IPS DF 6.9 (cell line): ENCODE measurements around the gene KRTAP9-4.
"Not testable (repeated sequence)": the region's sequence is repeated elsewhere in the genome, so short reads cannot be mapped to it uniquely, and the experiment has no call there.

Experiments
- DNase-seq: peaks from one replicate; pipeline ENCODE4 v3.0.0-alpha.2; 2013; ENCODE audit warnings: low read depth, low spot score
- H3K27ac ChIP-seq: one replicate; pipeline ENCODE4 v1.5.1; 2013; ENCODE audit warnings: low read length, control low read depth
- H3K27me3 ChIP-seq: 2 replicates; pipeline ENCODE4 v1.6.1; 2013; ENCODE audit warnings: mild to moderate bottlenecking, low read length; ENCODE audit not compliant: control insufficient read depth, insufficient read depth
- H3K36me3 ChIP-seq: 2 replicates; pipeline ENCODE4 v1.6.1; 2013; ENCODE audit warnings: low read length; ENCODE audit not compliant: control insufficient read depth, insufficient read depth
- H3K4me1 ChIP-seq: 2 replicates; pipeline ENCODE4 v1.6.1; 2013; ENCODE audit warnings: low read length; ENCODE audit not compliant: control insufficient read depth, insufficient read depth
- H3K4me3 ChIP-seq: 2 replicates; pipeline ENCODE4 v1.5.1; 2013; ENCODE audit warnings: mild to moderate bottlenecking, low read length
- H3K9me3 ChIP-seq: 2 replicates; pipeline ENCODE4 v1.6.1; 2013; ENCODE audit warnings: low read length, inconsistent platforms; ENCODE audit not compliant: control insufficient read depth, insufficient read depth
- WGBS: extraction: QIAGEN DNeasy Blood & Tissue Kit; methylation state at CpG from one replicate; pipeline ENCODE4 v1.1.7; 2013; ENCODE audit warnings: mixed read lengths, missing lambda C conversion rate; ENCODE audit not compliant: insufficient read length, insufficient coverage; 5-methylcytosine and 5-hydroxymethylcytosine counted together

Gene KRTAP9-4

GRCh38 chr17:41237116-41237515, 12.4 kb upstream of the KRTAP9-4 start:
- not testable (repeated sequence) for H3K27me3 ChIP-seq, H3K27ac ChIP-seq, H3K9me3 ChIP-seq, H3K4me3 ChIP-seq, DNase-seq, H3K36me3 ChIP-seq, H3K4me1 ChIP-seq
- WGBS: no CpG with 5 or more reads among the region's 4 CpGs

DNA sequence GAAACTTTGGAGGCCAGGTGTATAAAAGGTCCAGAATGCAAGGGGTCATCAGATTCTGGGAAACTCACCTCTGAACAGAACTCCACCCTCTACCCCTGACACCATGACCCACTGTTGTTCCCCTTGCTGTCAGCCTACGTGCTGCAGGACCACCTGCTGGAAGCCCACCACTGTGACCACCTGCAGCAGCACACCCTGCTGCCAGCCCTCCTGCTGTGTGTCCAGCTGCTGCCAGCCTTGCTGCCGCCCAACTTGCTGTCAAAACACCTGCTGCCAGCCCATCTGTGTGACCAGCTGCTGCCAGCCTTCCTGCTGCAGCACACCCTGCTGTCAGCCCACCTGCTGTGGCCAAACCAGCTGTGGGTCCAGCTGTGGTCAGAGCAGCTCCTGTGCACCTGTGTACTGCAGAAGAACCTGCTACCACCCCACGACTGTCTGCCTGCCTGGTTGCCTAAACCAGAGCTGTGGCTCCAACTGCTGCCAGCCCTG, 11.5 kb upstream of the KRTAP9-4 start, which contains the start of gene KRTAP9-8:
KRTAP9-8 (plus strand) TSS at position 51 of the 489 bp plus-strand sequence; CDS start at position 104, 53 bp downstream.
- H3K9me3 ChIP-seq: not testable (repeated sequence)

GRCh38 chr17:41246995-41247787, 2.3 kb upstream of the KRTAP9-4 start:
- no CpG with 5 or more reads among the region's 2 CpGs for WGBS
- not testable (repeated sequence) for H3K27me3 ChIP-seq, H3K4me3 ChIP-seq, H3K4me1 ChIP-seq, H3K27ac ChIP-seq, H3K36me3 ChIP-seq, H3K9me3 ChIP-seq, DNase-seq

More for the DNA sequence above, 11.5 kb upstream of the KRTAP9-4 start, which contains the start of gene KRTAP9-8:
- H3K27ac ChIP-seq, H3K36me3 ChIP-seq, DNase-seq, H3K27me3 ChIP-seq, H3K4me1 ChIP-seq, H3K4me3 ChIP-seq: not testable (repeated sequence)
- no CpG with 5 or more reads among the region's 3 CpGs for WGBS

DNA sequence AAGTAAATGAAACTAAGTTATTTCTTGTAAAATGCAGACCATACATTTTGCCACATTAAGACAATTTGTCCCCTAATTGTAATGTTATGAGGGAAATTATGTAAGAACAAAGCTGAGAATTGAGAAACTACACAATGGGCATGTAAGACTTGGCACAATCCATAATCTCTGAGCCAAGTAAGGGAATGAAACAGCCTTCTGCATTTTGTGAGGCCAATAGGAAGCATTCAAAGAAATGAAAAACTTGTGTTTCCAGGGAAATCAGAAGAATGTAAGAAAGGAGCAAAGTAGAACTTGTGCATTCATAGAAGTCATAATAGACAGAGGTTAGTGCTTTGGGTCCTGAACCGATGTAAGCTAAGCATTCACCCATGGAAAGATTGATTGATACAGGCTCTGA, 1.8 kb downstream of the KRTAP9-4 start:
- H3K36me3 ChIP-seq: no peaks in the 10 kb centered on the region
- H3K4me3 ChIP-seq: no peak overlapping the region
- no peak overlapping the region for H3K27ac ChIP-seq
- H3K9me3 ChIP-seq: no peaks in the 10 kb centered on the region
- no peak for DNase-seq
- no peaks in the 10 kb centered on the region for H3K27me3 ChIP-seq
- no peaks in the 10 kb centered on the region for H3K4me1 ChIP-seq
- no CpG with 5 or more reads among the region's 1 CpG for WGBS

- no peak for DNase-seq
- no CpG with 5 or more reads among the region's 1 CpG for WGBS
Measured at GRCh38 chr17:41254861-41255260, 5.4 kb downstream of the KRTAP9-4 start.

GRCh38 chr17:41255381-41256290, 6.1 kb downstream of the KRTAP9-4 start, which contains the start of gene KRTAP9-9:
KRTAP9-9 (plus strand) TSS chr17:41255384.
- not testable (repeated sequence) for H3K36me3 ChIP-seq, H3K27ac ChIP-seq, H3K4me3 ChIP-seq, H3K9me3 ChIP-seq, DNase-seq, H3K27me3 ChIP-seq, H3K4me1 ChIP-seq
- WGBS: no CpG with 5 or more reads among the region's 5 CpGs

More at GRCh38 chr17:41254861-41255260, 5.4 kb downstream of the KRTAP9-4 start:
- H3K36me3 ChIP-seq: no peaks in the 10 kb centered on the region
- H3K4me1 ChIP-seq: no peaks in the 10 kb centered on the region
- no peak overlapping the region for H3K27ac ChIP-seq
- no peaks in the 10 kb centered on the region for H3K27me3 ChIP-seq
- no peak overlapping the region for H3K4me3 ChIP-seq
- H3K9me3 ChIP-seq: no peaks in the 10 kb centered on the region

DNA sequence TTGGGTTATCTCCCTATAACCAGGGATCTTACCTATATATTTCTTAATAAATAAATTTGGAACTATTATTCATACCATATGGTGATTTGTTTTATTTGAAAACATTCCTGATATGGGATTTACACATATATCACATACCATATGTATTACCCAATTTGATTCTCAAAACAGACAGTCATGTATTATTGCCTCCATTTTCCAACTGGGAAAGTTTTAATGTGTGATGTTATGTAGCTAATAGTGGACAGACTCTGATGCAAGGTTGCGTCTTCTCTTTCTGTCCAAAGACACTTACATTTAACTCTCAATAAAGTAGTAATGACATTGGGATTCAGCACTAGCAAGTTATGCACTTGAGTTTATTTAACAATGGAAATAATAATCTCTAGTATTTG, 6.8 kb downstream of the KRTAP9-4 start:
- WGBS: no CpG with 5 or more reads among the region's 1 CpG
- Histone ChIP-seq H3K4me1 (no peaks in the 10 kb centered on the region), H3K27me3 (no peaks in the 10 kb centered on the region), H3K4me3 (no peak overlapping the region), H3K9me3 (no peaks in the 10 kb centered on the region), H3K36me3 (no peaks in the 10 kb centered on the region), H3K27ac (no peak overlapping the region)
- no peak for DNase-seq

- H3K27me3 ChIP-seq: no peaks in the 10 kb centered on the region
- no peaks in the 10 kb centered on the region for H3K4me1 ChIP-seq
- DNase-seq: no peak
- no peaks in the 10 kb centered on the region for H3K9me3 ChIP-seq
- H3K27ac ChIP-seq: no peak overlapping the region
- H3K36me3 ChIP-seq: no peaks in the 10 kb centered on the region
- H3K4me3 ChIP-seq: no peak overlapping the region
Measured at GRCh38 chr17:41258406-41258805, 8.9 kb downstream of the KRTAP9-4 start.

- Histone ChIP-seq H3K36me3 (no peaks in the 10 kb centered on the region), H3K9me3 (no peaks in the 10 kb centered on the region), H3K27ac (no peak overlapping the region), H3K4me3 (no peak overlapping the region), H3K4me1 (no peaks in the 10 kb centered on the region), H3K27me3 (no peaks in the 10 kb centered on the region)
- WGBS: no CpG with 5 or more reads among the region's 2 CpGs
- no peak for DNase-seq
Measured at GRCh38 chr17:41263212-41263611, 13.7 kb downstream of the KRTAP9-4 start.

GRCh38 chr17:41264599-41264998, 15.1 kb downstream of the KRTAP9-4 start:
- no peak for DNase-seq
- no peaks in the 10 kb centered on the region for H3K36me3 ChIP-seq
- no peaks in the 10 kb centered on the region for H3K27me3 ChIP-seq
- no peak overlapping the region for H3K27ac ChIP-seq
- no peak overlapping the region for H3K4me3 ChIP-seq
- H3K9me3 ChIP-seq: no peaks in the 10 kb centered on the region
- no peaks in the 10 kb centered on the region for H3K4me1 ChIP-seq
- whole genome bisulfite sequencing: no CpG with 5 or more reads among the region's 3 CpGs
